PFSK-1 (cell line): ENCODE measurements around the gene PSAPL1.

ENCODE experiments used
- FOXP2 ChIP-seq: optimal IDR thresholded peaks from 2 replicates; pipeline ENCODE3; 2011; ENCODE audit warnings: borderline replicate concordance, control low read depth, inconsistent platforms; ENCODE audit not compliant: insufficient read depth; ENCODE audit errors: extremely low read length, extremely low read depth
- POLR2AphosphoS5 ChIP-seq: IDR thresholded peaks from 2 replicates; pipeline ENCODE4 v1.6.1; 2012; ENCODE audit warnings: low read depth, mild to moderate bottlenecking, control low read depth, low read length, moderate library complexity
- REST ChIP-seq, 2 experiments: IDR thresholded peaks; 2 replicates each; pipeline versions ENCODE4 v1.6.1 to v1.8.0; 2011 to 2012; ENCODE audit warnings: low read depth in 2 of 2, low read length in 2 of 2, control low read depth in 1 of 2, inconsistent platforms in 1 of 2, mild to moderate bottlenecking in 1 of 2, moderate library complexity in 1 of 2; ENCODE audit not compliant: insufficient read depth in 1 of 2
- SIN3A ChIP-seq: IDR thresholded peaks from 2 replicates; pipeline ENCODE4 v1.6.1; 2012; ENCODE audit warnings: mild to moderate bottlenecking, low read length, moderate library complexity, borderline replicate concordance; ENCODE audit not compliant: insufficient read depth
- TAF1 ChIP-seq: IDR thresholded peaks from 2 replicates; pipeline ENCODE4 v1.6.1; 2012; ENCODE audit warnings: low read length, control low read depth, borderline replicate concordance; ENCODE audit not compliant: insufficient read depth

PSAPL1 gene

GRCh38 chr4:7408166-7408565 lies 26.6 kb downstream of the PSAPL1 start:
- TF ChIP-seq REST (IDR thresholded peaks at IDR 0.05; ENCODE audit: insufficient read depth in 1 of 2, low read depth in 2 of 2, low read length in 2 of 2) (no peak), TAF1 (no peak), POLR2AphosphoS5 (no peak), SIN3A (no peak), FOXP2 (no peak)

- TF ChIP-seq TAF1 (no peak), FOXP2 (no peak), SIN3A (no peak)
These were observed 31.7 kb downstream of the PSAPL1 start for GRCh38 chr4:7403001-7403400.

GRCh38 chr4:7402526-7402925 lies 32.2 kb downstream of the PSAPL1 start:
- no peak for TF ChIP-seq REST (IDR thresholded peaks at IDR 0.05; ENCODE audit: insufficient read depth in 1 of 2, low read depth in 2 of 2, low read length in 2 of 2)
- TF ChIP-seq SIN3A = no peak

GRCh38 chr4:7400671-7401298 lies 33.9 kb downstream of the PSAPL1 start:
- TF ChIP-seq REST (IDR thresholded peaks at IDR 0.05; ENCODE audit: insufficient read depth in 1 of 2, low read depth in 2 of 2, low read length in 2 of 2) (no peak), TAF1 (no peak), FOXP2 (no peak), POLR2AphosphoS5 (no peak), SIN3A (no peak)

- no peak for TF ChIP-seq SIN3A
- TF ChIP-seq FOXP2 = no peak
These were observed 35.1 kb downstream of the PSAPL1 start for GRCh38 chr4:7399440-7400234.

DNA sequence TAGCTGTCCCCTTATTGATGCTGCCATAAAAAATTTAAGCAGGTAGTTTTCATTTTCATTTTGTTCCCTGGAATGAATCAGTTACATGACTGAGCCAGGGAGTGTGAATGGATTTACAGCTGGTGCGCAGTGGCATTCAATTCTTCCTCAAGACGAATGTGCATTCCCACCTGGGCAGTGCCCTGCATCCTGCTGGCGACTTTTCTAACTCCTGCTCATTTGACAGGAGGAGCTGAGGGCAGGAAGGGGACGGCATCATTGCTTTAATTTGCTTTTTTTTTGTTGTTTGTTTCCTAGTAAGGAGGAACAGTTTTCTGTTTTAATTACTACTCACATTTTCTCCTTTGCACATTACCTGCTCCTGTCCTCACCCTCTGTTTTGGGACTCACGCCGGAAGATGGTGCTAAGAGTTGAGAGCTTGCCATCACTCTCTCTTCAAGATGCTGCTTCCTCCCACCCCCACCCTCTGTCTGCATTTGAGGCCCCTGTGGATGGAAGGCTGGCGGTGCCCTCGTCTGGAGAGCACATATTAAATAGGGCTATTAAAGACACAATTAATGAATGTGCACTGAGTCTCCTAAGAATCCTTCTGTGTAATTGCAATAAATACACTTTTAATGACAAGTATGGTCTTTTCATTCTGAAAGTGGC lies 35.8 kb downstream of the PSAPL1 start:
- no peak for TF ChIP-seq REST (IDR thresholded peaks at IDR 0.05; ENCODE audit: insufficient read depth in 1 of 2, low read depth in 2 of 2, low read length in 2 of 2)
- no peak for TF ChIP-seq TAF1
- no peak for TF ChIP-seq SIN3A
- no peak for TF ChIP-seq FOXP2
- no peak for TF ChIP-seq POLR2AphosphoS5
